Suprapubic skin (tissue), 4 donors: ENCODE data around the gene PFDN4. TPM values are rescaled to one million over a fixed set of nuclear protein-coding genes. Genes with fewer than 3 reads are reported as not detected.

Experiments used
- DNase-seq, 2 donors: peaks; one replicate each; pipeline ENCODE4 v3.0.0-alpha.2; 2019; ENCODE audit warnings: low spot score in 2 of 2
- H3K27ac ChIP-seq: fragments of 200-600 bp; sonication (generic); one replicate; pipeline ENCODE4 v1.5.1; 2019
- H3K27me3 ChIP-seq: fragments of 200-600 bp; sonication (generic); one replicate; pipeline ENCODE4 v1.5.1; 2019
- H3K36me3 ChIP-seq: fragments of 200-600 bp; sonication (generic); one replicate; pipeline ENCODE4 v1.5.1; 2019
- H3K4me1 ChIP-seq: fragments of 200-600 bp; sonication (generic); one replicate; pipeline ENCODE4 v1.5.1; 2019
- H3K4me3 ChIP-seq: fragments of 200-600 bp; sonication (generic); one replicate; pipeline ENCODE4 v1.5.1; 2019; ENCODE audit warnings: mild to moderate bottlenecking
- H3K9me3 ChIP-seq: fragments of 200-600 bp; sonication (generic); one replicate; pipeline ENCODE4 v1.5.1; 2019
- CTCF ChIP-seq, 2 donors: fragments of 200-600 bp in 1 of 2; fragments of 450-650 bp in 1 of 2; sonication (generic) in 1 of 2; IDR thresholded peaks; one replicate each; pipeline ENCODE4 v1.5.1; 2016 to 2019; ENCODE audit warnings: antibody characterized with exemption in 2 of 2, mild to moderate bottlenecking in 1 of 2, moderate library complexity in 1 of 2
- EP300 ChIP-seq: sonication (generic); formaldehyde crosslinking; IDR thresholded peaks from one replicate; pipeline ENCODE4 v1.6.1; 2017; ENCODE audit warnings: antibody characterized with exemption
- POLR2A ChIP-seq, 2 donors: fragments of 450-650 bp; IDR thresholded peaks; one replicate each; pipeline ENCODE4 v1.6.1; 2017; ENCODE audit warnings: antibody characterized with exemption in 2 of 2, mild to moderate bottlenecking in 2 of 2, moderate library complexity in 2 of 2
- POLR2AphosphoS5 ChIP-seq, 3 donors: sonication (generic); formaldehyde crosslinking; IDR thresholded peaks; one replicate each; pipeline ENCODE4 v1.6.1; 2017; ENCODE audit warnings: antibody characterized with exemption in 3 of 3
- WGBS: methylation state at CpG from one replicate; pipeline ENCODE4 v1.1.5; 2018; 5-methylcytosine and 5-hydroxymethylcytosine counted together
- total RNA-seq, 4 donors: library from RNA; depleted of rRNA; stranded (reverse); fragments of >200 nt; gene quantifications; one replicate each; pipeline ENCODE4 v1.1.0, GENCODE V29; 2016

PFDN4 gene
- total RNA-seq, 4 donors from 2014 or later, result 33.2 to 48.7 (median 42.0) TPM

GRCh38 chr20:54170026-54170471 is 37.8 kb upstream of the PFDN4 start:
- no peak for DNase-seq
- 73% methylated on average over 4 of the region's 4 CpGs for WGBS
- Histone ChIP-seq H3K27me3 (peaks cover 68% of the 10 kb centered on the region), H3K4me1 (peaks cover 25% of the 10 kb centered on the region), H3K36me3 (no peaks in the 10 kb centered on the region), H3K4me3 (no peak overlapping the region), H3K9me3 (no peaks in the 10 kb centered on the region), H3K27ac (no peak overlapping the region)
- TF ChIP-seq POLR2A (IDR thresholded peaks at IDR 0.05) (no peak), EP300 (no peak), CTCF (IDR thresholded peaks at IDR 0.05) (no peak), POLR2AphosphoS5 (IDR thresholded peaks at IDR 0.05) (no peak)

- H3K27ac ChIP-seq, result no peak overlapping the region
- no peak overlapping the region for H3K4me3 ChIP-seq
- no peak for DNase-seq
- H3K36me3 ChIP-seq, result no peaks in the 10 kb centered on the region
- TF ChIP-seq POLR2AphosphoS5 (IDR thresholded peaks at IDR 0.05) (no peak), EP300 (no peak), POLR2A (IDR thresholded peaks at IDR 0.05) (no peak), CTCF (IDR thresholded peaks at IDR 0.05) (no peak)
- H3K27me3 ChIP-seq, result peaks cover 75% of the 10 kb centered on the region
- peaks cover 25% of the 10 kb centered on the region for H3K4me1 ChIP-seq
- 69% methylated on average over 3 of the region's 3 CpGs for WGBS
- no peaks in the 10 kb centered on the region for H3K9me3 ChIP-seq
Measured at GRCh38 chr20:54170963-54171362, 36.9 kb upstream of the PFDN4 start.

- H3K36me3 ChIP-seq, result no peaks in the 10 kb centered on the region
- TF ChIP-seq POLR2AphosphoS5 (IDR thresholded peaks at IDR 0.05), result no peak
- no peak for TF ChIP-seq EP300
- TF ChIP-seq CTCF (IDR thresholded peaks at IDR 0.05), result no peak
- TF ChIP-seq POLR2A (IDR thresholded peaks at IDR 0.05), result no peak
- H3K4me3 ChIP-seq, result peak overlapping the region; percentile 31
- peaks cover 25% of the 10 kb centered on the region for H3K4me1 ChIP-seq
- 8% methylated on average over 11 of the region's 12 CpGs for WGBS
- no peak overlapping the region for H3K27ac ChIP-seq
- H3K9me3 ChIP-seq, result no peaks in the 10 kb centered on the region
- DNase-seq, result no peak
- H3K27me3 ChIP-seq, result peaks cover 73% of the 10 kb centered on the region
Measured at GRCh38 chr20:54172532-54172855, 35.4 kb upstream of the PFDN4 start.

- WGBS, result under 1% methylated on average over 18 of the region's 66 CpGs
- H3K4me3 ChIP-seq, result peak overlapping the region; percentile 31
Measured at GRCh38 chr20:54172856-54173652, 34.8 kb upstream of the PFDN4 start.

More at GRCh38 chr20:54172856-54173652, 34.8 kb upstream of the PFDN4 start:
- Histone ChIP-seq H3K4me1 (peaks cover 25% of the 10 kb centered on the region), H3K27ac (no peak overlapping the region), H3K27me3 (peaks cover 67% of the 10 kb centered on the region), H3K36me3 (no peaks in the 10 kb centered on the region), H3K9me3 (no peaks in the 10 kb centered on the region)
- DNase-seq, result no peak
- no peak for TF ChIP-seq EP300
- no peak for TF ChIP-seq CTCF (IDR thresholded peaks at IDR 0.05)
- TF ChIP-seq POLR2AphosphoS5 (IDR thresholded peaks at IDR 0.05), result no peak
- no peak for TF ChIP-seq POLR2A (IDR thresholded peaks at IDR 0.05)
